Mesenchymal stem cell (in vitro differentiated cells and primary cell): ENCODE measurements around the gene NAALADL2.

ENCODE experiments used
- DNase-seq: peaks from one replicate; pipeline ENCODE4 v3.0.0-alpha.2; 2013
- H2AFZ ChIP-seq: one replicate; pipeline ENCODE4 v1.6.1; 2013; ENCODE audit warnings: low read depth, mild to moderate bottlenecking, control low read depth, inconsistent platforms, low read length, moderate library complexity
- H2AK5ac ChIP-seq: 2 replicates; pipeline ENCODE4 v1.6.1; 2013; ENCODE audit warnings: low read length, moderate library complexity, mild to moderate bottlenecking, inconsistent platforms; ENCODE audit not compliant: severe bottlenecking
- H2BK120ac ChIP-seq: one replicate; pipeline ENCODE4 v1.6.1; 2013; ENCODE audit warnings: low read depth, mild to moderate bottlenecking, inconsistent platforms, low read length, moderate library complexity
- H2BK12ac ChIP-seq, 2 experiments: one replicate each; pipeline ENCODE4 v1.6.1; 2013; ENCODE audit warnings: inconsistent platforms in 2 of 2, low read length in 2 of 2, mild to moderate bottlenecking in 2 of 2, moderate library complexity in 2 of 2, control low read depth in 1 of 2
- H2BK15ac ChIP-seq: one replicate; pipeline ENCODE4 v1.6.1; 2013; ENCODE audit warnings: mild to moderate bottlenecking, low read depth, inconsistent platforms; ENCODE audit not compliant: poor library complexity, severe bottlenecking
- H2BK5ac ChIP-seq: 2 replicates; pipeline ENCODE4 v1.6.1; 2013; ENCODE audit warnings: low read depth, mild to moderate bottlenecking, low read length, control low read depth, inconsistent platforms; ENCODE audit not compliant: poor library complexity, severe bottlenecking
- H3K14ac ChIP-seq, 2 experiments: one replicate each; pipeline ENCODE4 v1.6.1; 2013; ENCODE audit warnings: inconsistent platforms in 2 of 2, low read length in 2 of 2, control low read depth in 1 of 2, mild to moderate bottlenecking in 1 of 2, moderate library complexity in 1 of 2
- H3K18ac ChIP-seq, 2 experiments: one replicate each; pipeline ENCODE4 v1.6.1; 2013; ENCODE audit warnings: inconsistent platforms in 2 of 2, low read length in 2 of 2, control low read depth in 1 of 2, low read depth in 1 of 2, mild to moderate bottlenecking in 1 of 2
- H3K23ac ChIP-seq, 2 experiments: one replicate each; pipeline ENCODE4 v1.6.1; 2013; ENCODE audit warnings: inconsistent platforms in 2 of 2, low read length in 2 of 2, mild to moderate bottlenecking in 2 of 2, moderate library complexity in 2 of 2, control low read depth in 1 of 2
- H3K27ac ChIP-seq: 2 replicates; pipeline ENCODE4 v1.5.1; 2013; ENCODE audit warnings: mild to moderate bottlenecking, moderate library complexity, low read length, control low read depth, inconsistent platforms; ENCODE audit not compliant: poor library complexity, severe bottlenecking
- H3K27me3 ChIP-seq, 2 experiments: 2 replicates each; pipeline versions ENCODE4 v1.6.1 to v1.7.0; 2013; ENCODE audit warnings: low read length in 2 of 2, mild to moderate bottlenecking in 2 of 2, moderate library complexity in 2 of 2, control low read depth in 1 of 2, inconsistent platforms in 1 of 2; ENCODE audit not compliant: control insufficient read depth in 1 of 2, insufficient read depth in 1 of 2
- H3K36me3 ChIP-seq, 2 experiments: 2 replicates each; pipeline versions ENCODE4 v1.6.1 to v1.7.0; 2013; ENCODE audit warnings: low read length in 2 of 2, control low read depth in 1 of 2, inconsistent platforms in 1 of 2, low read depth in 1 of 2, mild to moderate bottlenecking in 1 of 2; ENCODE audit not compliant: insufficient read depth in 2 of 2, control insufficient read depth in 1 of 2
- H3K4ac ChIP-seq, 2 experiments: one replicate each; pipeline ENCODE4 v1.6.1; 2013; ENCODE audit warnings: inconsistent platforms in 2 of 2, low read length in 2 of 2, mild to moderate bottlenecking in 2 of 2, moderate library complexity in 2 of 2, control low read depth in 1 of 2, low read depth in 1 of 2
- H3K4me1 ChIP-seq: 2 replicates; pipeline ENCODE4 v1.6.1; 2013; ENCODE audit warnings: low read depth, low read length, control low read depth; ENCODE audit not compliant: control insufficient read depth, insufficient read depth
- H3K4me2 ChIP-seq: 2 replicates; pipeline ENCODE4 v1.6.1; 2013; ENCODE audit warnings: low read length, mild to moderate bottlenecking, inconsistent platforms; ENCODE audit not compliant: poor library complexity, severe bottlenecking
- H3K4me3 ChIP-seq, 2 experiments: 2 replicates each; pipeline versions ENCODE4 v1.5.1 to v1.7.0; 2013; ENCODE audit warnings: low read length in 2 of 2, mild to moderate bottlenecking in 2 of 2, control low read depth in 1 of 2, low read depth in 1 of 2; ENCODE audit not compliant: insufficient read depth in 1 of 2
- H3K79me1 ChIP-seq: replicated peaks from 2 replicates; pipeline ENCODE4 v1.6.1; 2013; ENCODE audit warnings: mild to moderate bottlenecking, control low read depth, low read length, inconsistent platforms; ENCODE audit not compliant: poor library complexity, severe bottlenecking
- H3K9ac ChIP-seq: 2 replicates; pipeline ENCODE4 v1.7.0; 2013; ENCODE audit warnings: mild to moderate bottlenecking, low read length, moderate library complexity
- H3K9me3 ChIP-seq: 2 replicates; pipeline ENCODE4 v1.7.0; 2013; ENCODE audit warnings: mild to moderate bottlenecking, low read length; ENCODE audit not compliant: control insufficient read depth
- H4K8ac ChIP-seq: one replicate; pipeline ENCODE4 v1.6.1; 2013; ENCODE audit warnings: inconsistent platforms, mild to moderate bottlenecking, low read length, moderate library complexity
- H4K91ac ChIP-seq: one replicate; pipeline ENCODE4 v1.6.1; 2013; ENCODE audit warnings: mild to moderate bottlenecking, low read length, inconsistent platforms
- WGBS: methylation state at CpG from one replicate; pipeline ENCODE4 v1.1.7; 2013; ENCODE audit warnings: mixed read lengths; 5-methylcytosine and 5-hydroxymethylcytosine counted together

Gene NAALADL2

GRCh38 chr3:175413926-175414325 is 554.8 kb downstream of the NAALADL2 start:
- H2AFZ ChIP-seq, result no peak overlapping the region
- H3K27ac ChIP-seq, result no peak overlapping the region
- 86% methylated on average over 3 of the region's 4 CpGs for WGBS

GRCh38 chr3:175416600-175416999 is 557.5 kb downstream of the NAALADL2 start:
- H3K27ac ChIP-seq, result no peak overlapping the region
- no peaks in the 10 kb centered on the region for H3K27me3 ChIP-seq
- no peak overlapping the region for H3K14ac ChIP-seq
- H3K4ac ChIP-seq, result no peak overlapping the region
- no peaks in the 10 kb centered on the region for H3K9me3 ChIP-seq
- no peak overlapping the region for H3K4me3 ChIP-seq
- no peaks in the 10 kb centered on the region for H3K79me1 ChIP-seq
- H3K9ac ChIP-seq, result no peak overlapping the region
- H2BK15ac ChIP-seq, result no peak overlapping the region
- H3K23ac ChIP-seq, result no peak overlapping the region
- no peak overlapping the region for H2BK5ac ChIP-seq
- H3K36me3 ChIP-seq, result no peaks in the 10 kb centered on the region
- no peak overlapping the region for H4K91ac ChIP-seq
- H2AFZ ChIP-seq, result no peak overlapping the region
- H3K4me1 ChIP-seq, result no peaks in the 10 kb centered on the region
- no peak for DNase-seq
- H3K18ac ChIP-seq, result no peak overlapping the region
- H2AK5ac ChIP-seq, result no peak overlapping the region
- no peak overlapping the region for H2BK120ac ChIP-seq
- no peak overlapping the region for H3K4me2 ChIP-seq
- H4K8ac ChIP-seq, result no peak overlapping the region
- WGBS, result 78% methylated on average over 1 of the region's 2 CpGs
- H2BK12ac ChIP-seq, result no peak overlapping the region

More at GRCh38 chr3:175413926-175414325, 554.8 kb downstream of the NAALADL2 start:
- H2AK5ac ChIP-seq, result no peak overlapping the region
- H4K91ac ChIP-seq, result no peak overlapping the region
- H3K79me1 ChIP-seq, result no peaks in the 10 kb centered on the region
- H3K4me2 ChIP-seq, result no peak overlapping the region
- no peak overlapping the region for H2BK120ac ChIP-seq
- H3K4me3 ChIP-seq, result no peak overlapping the region
- H2BK12ac ChIP-seq, result no peak overlapping the region
- DNase-seq, result no peak
- no peaks in the 10 kb centered on the region for H3K4me1 ChIP-seq
- no peak overlapping the region for H4K8ac ChIP-seq
- no peaks in the 10 kb centered on the region for H3K27me3 ChIP-seq
- no peak overlapping the region for H3K14ac ChIP-seq
- no peaks in the 10 kb centered on the region for H3K9me3 ChIP-seq
- no peak overlapping the region for H3K4ac ChIP-seq
- H3K18ac ChIP-seq, result no peak overlapping the region
- H3K9ac ChIP-seq, result no peak overlapping the region
- no peak overlapping the region for H2BK15ac ChIP-seq
- no peak overlapping the region for H2BK5ac ChIP-seq
- no peaks in the 10 kb centered on the region for H3K36me3 ChIP-seq
- H3K23ac ChIP-seq, result no peak overlapping the region

- Histone ChIP-seq H3K4me2 (no peak overlapping the region), H3K4me1 (no peaks in the 10 kb centered on the region), H3K14ac (no peak overlapping the region), H2BK15ac (no peak overlapping the region), H3K27me3 (no peaks in the 10 kb centered on the region), H2AFZ (no peak overlapping the region), H3K9me3 (no peaks in the 10 kb centered on the region), H2BK120ac (no peak overlapping the region), H4K91ac (no peak overlapping the region), H3K27ac (no peak overlapping the region), H3K18ac (no peak overlapping the region), H3K36me3 (no peaks in the 10 kb centered on the region), H3K4ac (no peak overlapping the region), H2BK12ac (no peak overlapping the region), H2BK5ac (no peak overlapping the region), H3K4me3 (no peak overlapping the region), H3K9ac (no peak overlapping the region), H4K8ac (no peak overlapping the region), H2AK5ac (no peak overlapping the region), H3K79me1 (no peaks in the 10 kb centered on the region), H3K23ac (no peak overlapping the region)
- no peak for DNase-seq
- WGBS, result no CpG with 5 or more reads among the region's 1 CpG
Observed at GRCh38 chr3:175417426-175417825, 558.3 kb downstream of the NAALADL2 start.

- no peak overlapping the region for H3K4me3 ChIP-seq
- no peak overlapping the region for H3K27ac ChIP-seq
- H3K23ac ChIP-seq, result no peak overlapping the region
- H3K36me3 ChIP-seq, result no peaks in the 10 kb centered on the region
- no peaks in the 10 kb centered on the region for H3K4me1 ChIP-seq
- no peak overlapping the region for H3K9ac ChIP-seq
- H3K27me3 ChIP-seq, result no peaks in the 10 kb centered on the region
- H3K4ac ChIP-seq, result no peak overlapping the region
- no peak overlapping the region for H4K91ac ChIP-seq
- H2BK120ac ChIP-seq, result no peak overlapping the region
- H3K9me3 ChIP-seq, result no peaks in the 10 kb centered on the region
- no peak for DNase-seq
- H3K14ac ChIP-seq, result no peak overlapping the region
- no peak overlapping the region for H2AK5ac ChIP-seq
- no peaks in the 10 kb centered on the region for H3K79me1 ChIP-seq
- WGBS, result no CpG with 5 or more reads among the region's 2 CpGs
- no peak overlapping the region for H2AFZ ChIP-seq
- no peak overlapping the region for H3K4me2 ChIP-seq
- H2BK15ac ChIP-seq, result no peak overlapping the region
- H4K8ac ChIP-seq, result no peak overlapping the region
- H2BK5ac ChIP-seq, result no peak overlapping the region
- no peak overlapping the region for H3K18ac ChIP-seq
- no peak overlapping the region for H2BK12ac ChIP-seq
Observed at GRCh38 chr3:175421902-175422301, 562.8 kb downstream of the NAALADL2 start.
